ENCODE results near the gene HSPB8. TPM values are rescaled to one million over a fixed set of nuclear protein-coding genes. Genes with fewer than 3 reads are reported as not detected.

Gene HSPB8
- polyA plus RNA-seq, 1 of the 3 experiments (the other 2 are of a cell fraction), result 1.2 TPM

GRCh38 chr12:119200601-119201000, 21.9 kb downstream of the HSPB8 start (continued):
- TF ChIP-seq CTCF (IDR thresholded peaks at IDR 0.05) (no peak), FOXM1 (IDR thresholded peaks at IDR 0.05; ENCODE audit: low read depth) (no peak), RFX5 (IDR thresholded peaks at IDR 0.05; ENCODE audit: low read length) (no peak), EP300 (IDR thresholded peaks at IDR 0.05; ENCODE audit: borderline replicate concordance in 1 of 2, low read depth in 1 of 2, low read length in 1 of 2) (no peak)

- no peak overlapping the region for H3K9ac ChIP-seq
- no peaks in the 10 kb centered on the region for H3K36me3 ChIP-seq (replicated peaks in 1 of 2; ENCODE audit: control insufficient read depth in 1 of 2, insufficient read depth in 2 of 2, low read length in 1 of 2)
- no peaks in the 10 kb centered on the region for H3K9me3 ChIP-seq
- no peaks in the 10 kb centered on the region for H3F3A ChIP-seq (replicated peaks; ENCODE audit: insufficient read depth)
- H4K20me1 ChIP-seq (ENCODE audit: insufficient read depth), result no peaks in the 10 kb centered on the region
- H3K4me1 ChIP-seq (ENCODE audit: control insufficient read depth in 1 of 2, insufficient read depth in 2 of 2, low read depth in 1 of 2, low read length in 1 of 2), result peaks cover 0 to 8% of the 10 kb centered on the region in 2 experiments; a peak in 1 of 4 replicates
- no peak for DNase-seq
- no peak overlapping the region for H3K4me2 ChIP-seq
- H3K79me2 ChIP-seq (ENCODE audit: insufficient read depth), result no peaks in the 10 kb centered on the region
- H3K9me2 ChIP-seq, result no peaks in the 10 kb centered on the region
- 63% methylated on average over 8 of the region's 9 CpGs for WGBS (ENCODE audit: low lambda C conversion rate)
- TF ChIP-seq FOSL2 (IDR thresholded peaks at IDR 0.05; ENCODE audit: borderline replicate concordance, low read depth) (no peak), NFIC (IDR thresholded peaks at IDR 0.05; ENCODE audit: borderline replicate concordance) (no peak), GABPA (IDR thresholded peaks at IDR 0.05; ENCODE audit: low read depth) (no peak), USF2 (IDR thresholded peaks at IDR 0.05; ENCODE audit: borderline replicate concordance, low read depth, low read length) (no peak), CTCF (IDR thresholded peaks at IDR 0.05) (no peak), PBX3 (IDR thresholded peaks at IDR 0.05) (no peak), GATA2 (CRISPR knock-in tag; IDR thresholded peaks at IDR 0.05) (no peak)
- H3K27me3 ChIP-seq (ENCODE audit: insufficient read depth), result no peaks in the 10 kb centered on the region
- ChIA-PET POLR2A (no interaction called here), CTCF (interaction anchor here (0.6 to 1.4 kb wide), 2 partner anchors 13 to 211 kb away, joined by 4 read pairs; no protein-coding TSS in a partner anchor)
- H3K27ac ChIP-seq (ENCODE audit: low read depth in 2 of 2, low read length in 1 of 2), result no peak overlapping the region
- H3K4me3 ChIP-seq (ENCODE audit: low read depth in 2 of 2, low read length in 1 of 2), result no peak overlapping the region
- no peak overlapping the region for H2AFZ ChIP-seq (ENCODE audit: low read depth)
Observed at GRCh38 chr12:119201789-119202543, 23.2 kb downstream of the HSPB8 start.

Data from SK-N-SH (cell line).